ENCODE data around the gene ZNRF1.
"Not testable (repeated sequence)": the region's sequence is repeated elsewhere in the genome, so short reads cannot be mapped to it uniquely, and the experiment has no call there.

ZNRF1 gene

DNA sequence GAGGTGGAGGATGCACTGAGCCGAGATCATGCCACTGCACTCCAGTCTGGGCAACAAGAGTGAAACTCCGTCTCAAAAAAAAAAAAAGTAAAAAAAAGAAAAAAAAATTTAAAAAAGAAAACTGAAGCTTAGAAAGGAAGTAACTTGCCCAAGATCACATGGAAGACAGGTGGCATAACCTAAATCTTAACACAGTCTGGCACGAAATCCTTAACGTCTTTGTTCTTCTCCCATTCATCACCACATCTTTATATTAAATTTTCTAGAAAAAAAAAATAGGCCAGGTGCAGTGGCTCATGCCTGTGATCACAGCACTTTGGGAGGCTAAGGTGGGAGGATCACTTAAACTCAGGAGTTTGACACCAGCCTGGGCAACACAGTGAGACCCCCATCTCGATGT, 23.2 kb upstream of the ZNRF1 start:
- no peak for FAIRE-seq
- TF ChIP-seq, protein P1, sequence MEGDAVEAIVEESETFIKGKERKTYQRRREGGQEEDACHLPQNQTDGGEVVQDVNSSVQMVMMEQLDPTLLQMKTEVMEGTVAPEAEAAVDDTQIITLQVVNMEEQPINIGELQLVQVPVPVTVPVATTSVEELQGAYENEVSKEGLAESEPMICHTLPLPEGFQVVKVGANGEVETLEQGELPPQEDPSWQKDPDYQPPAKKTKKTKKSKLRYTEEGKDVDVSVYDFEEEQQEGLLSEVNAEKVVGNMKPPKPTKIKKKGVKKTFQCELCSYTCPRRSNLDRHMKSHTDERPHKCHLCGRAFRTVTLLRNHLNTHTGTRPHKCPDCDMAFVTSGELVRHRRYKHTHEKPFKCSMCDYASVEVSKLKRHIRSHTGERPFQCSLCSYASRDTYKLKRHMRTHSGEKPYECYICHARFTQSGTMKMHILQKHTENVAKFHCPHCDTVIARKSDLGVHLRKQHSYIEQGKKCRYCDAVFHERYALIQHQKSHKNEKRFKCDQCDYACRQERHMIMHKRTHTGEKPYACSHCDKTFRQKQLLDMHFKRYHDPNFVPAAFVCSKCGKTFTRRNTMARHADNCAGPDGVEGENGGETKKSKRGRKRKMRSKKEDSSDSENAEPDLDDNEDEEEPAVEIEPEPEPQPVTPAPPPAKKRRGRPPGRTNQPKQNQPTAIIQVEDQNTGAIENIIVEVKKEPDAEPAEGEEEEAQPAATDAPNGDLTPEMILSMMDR (IDR thresholded peaks at IDR 0.05; ENCODE audit: insufficient read depth, missing control alignments), result no peak
- DNase-seq (ENCODE audit: insufficient read length, low spot score), result no peak

DNA sequence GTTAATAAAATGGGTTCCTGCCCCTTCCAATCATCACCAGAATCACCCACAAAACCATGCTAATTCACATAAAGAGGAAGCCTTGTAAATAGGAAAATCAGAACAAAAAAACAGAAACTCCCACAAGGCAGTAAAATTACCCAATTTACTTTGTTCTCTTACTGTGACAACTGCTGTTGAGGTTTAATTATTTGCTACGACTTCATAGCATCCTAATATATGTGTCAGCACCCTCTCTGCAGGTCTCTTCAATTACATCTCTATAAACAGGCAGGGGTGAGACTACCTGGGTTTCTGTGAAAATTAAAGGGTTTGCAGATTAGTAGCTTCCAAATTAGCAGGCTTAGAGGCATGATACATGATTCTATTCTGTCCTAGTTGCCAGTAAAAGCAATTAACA, 16.6 kb upstream of the ZNRF1 start:
- TF ChIP-seq, protein P1 (IDR thresholded peaks at IDR 0.05; ENCODE audit: insufficient read depth, missing control alignments), result no peak
- DNase-seq (ENCODE audit: insufficient read length, low spot score), result no peak
- no peak for FAIRE-seq

DNA sequence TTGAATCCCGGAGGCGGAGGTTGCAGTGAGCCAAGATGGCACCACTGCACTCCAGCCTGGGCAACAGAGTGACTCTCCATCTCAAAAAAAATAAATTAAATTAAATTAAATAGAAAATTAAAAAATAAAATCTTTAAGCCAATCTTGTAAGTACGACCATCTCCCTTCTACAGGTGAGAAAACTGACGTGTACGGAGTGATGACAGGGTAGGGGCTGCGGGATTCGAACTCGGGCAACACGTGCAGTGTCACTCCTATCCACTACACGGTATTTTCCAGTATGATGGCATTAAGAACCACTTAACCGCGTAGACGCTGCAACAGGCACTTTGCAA, 14.7 kb upstream of the ZNRF1 start:
- FAIRE-seq (no peak), DNase-seq (ENCODE audit: insufficient read length, low spot score) (no peak)
- TF ChIP-seq, protein P1 (IDR thresholded peaks at IDR 0.05; ENCODE audit: insufficient read depth, missing control alignments), result no peak

DNA sequence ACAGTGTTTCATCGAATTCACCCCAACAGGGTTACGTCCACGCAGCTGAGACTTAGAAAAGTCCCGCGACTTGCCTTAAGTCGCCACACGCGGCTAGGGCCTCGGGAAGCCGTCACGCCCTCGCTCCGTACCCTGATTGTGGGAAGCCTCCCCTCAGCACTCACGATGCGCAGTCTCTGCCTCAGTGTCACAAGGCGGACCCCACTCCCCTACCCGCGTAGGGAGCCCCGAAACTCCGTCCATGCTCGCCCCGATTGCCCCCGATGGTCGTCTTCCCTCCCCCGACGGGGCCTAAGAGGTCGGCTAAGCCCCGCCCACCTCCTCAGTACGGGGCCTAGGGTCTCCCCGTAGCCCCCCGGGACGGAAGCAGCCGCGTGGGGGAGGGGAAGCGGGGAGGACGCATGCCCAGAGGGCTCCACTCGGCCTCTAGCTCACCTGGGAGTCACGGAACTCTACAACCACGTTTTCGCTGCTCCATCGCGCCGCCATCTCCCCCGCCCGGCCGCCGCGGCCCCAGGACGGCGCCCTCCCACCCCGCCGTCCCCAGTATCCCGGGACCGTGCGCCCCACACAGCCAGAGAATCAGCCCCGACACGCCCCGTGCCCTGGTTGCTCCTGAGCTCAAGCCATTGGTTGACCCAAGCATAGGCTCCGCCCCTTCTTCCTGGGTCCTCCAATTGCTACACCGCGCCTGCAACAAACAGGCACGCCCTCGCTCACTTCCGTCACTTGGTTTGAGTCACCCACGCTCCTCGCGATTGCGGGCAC, 14.1 kb upstream of the ZNRF1 start, which contains the start of gene WDR59:
WDR59 (minus strand) TSS at position 595 of the 768 bp plus-strand sequence; CDS start at position 489, 106 bp downstream.
- TF ChIP-seq, protein P1 (IDR thresholded peaks at IDR 0.05; ENCODE audit: insufficient read depth, missing control alignments), result no peak
- DNase-seq (ENCODE audit: insufficient read length, low spot score), result peak; percentile 56
- no peak for FAIRE-seq

DNA sequence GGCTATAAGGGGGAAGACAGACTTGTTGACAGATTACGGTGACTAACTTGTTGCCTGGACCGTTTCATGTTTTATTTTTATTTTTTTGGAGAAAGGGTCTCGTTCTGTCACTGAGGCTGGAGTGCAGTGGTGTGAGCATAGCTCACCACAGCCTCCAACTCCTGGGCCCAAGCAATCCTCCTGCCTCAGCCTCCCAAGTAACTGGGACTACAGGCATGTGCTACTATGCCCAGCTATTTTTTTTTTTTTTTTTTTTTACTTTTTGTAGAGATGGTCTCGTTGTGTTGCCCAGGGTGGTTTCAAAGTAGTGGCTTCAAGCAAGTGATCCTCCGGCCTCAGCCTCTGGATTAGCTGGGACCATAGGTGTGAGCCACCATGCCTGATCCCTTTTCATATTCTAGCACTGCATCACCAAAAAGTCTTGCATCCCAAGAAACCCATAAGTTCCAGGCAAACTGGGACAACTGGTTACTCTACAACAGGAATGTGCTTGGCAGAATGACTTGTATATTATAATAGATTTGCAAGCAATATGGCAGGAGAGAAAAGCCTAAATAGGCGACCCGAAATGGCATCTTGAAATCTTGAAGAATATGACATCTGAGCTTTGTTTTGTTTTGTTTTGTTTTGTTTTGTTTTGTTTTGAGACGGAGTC, 11.7 kb upstream of the ZNRF1 start:
- DNase-seq (ENCODE audit: insufficient read length, low spot score) (no peak), FAIRE-seq (no peak)
- TF ChIP-seq, protein P1 (IDR thresholded peaks at IDR 0.05; ENCODE audit: insufficient read depth, missing control alignments), result no peak

DNA sequence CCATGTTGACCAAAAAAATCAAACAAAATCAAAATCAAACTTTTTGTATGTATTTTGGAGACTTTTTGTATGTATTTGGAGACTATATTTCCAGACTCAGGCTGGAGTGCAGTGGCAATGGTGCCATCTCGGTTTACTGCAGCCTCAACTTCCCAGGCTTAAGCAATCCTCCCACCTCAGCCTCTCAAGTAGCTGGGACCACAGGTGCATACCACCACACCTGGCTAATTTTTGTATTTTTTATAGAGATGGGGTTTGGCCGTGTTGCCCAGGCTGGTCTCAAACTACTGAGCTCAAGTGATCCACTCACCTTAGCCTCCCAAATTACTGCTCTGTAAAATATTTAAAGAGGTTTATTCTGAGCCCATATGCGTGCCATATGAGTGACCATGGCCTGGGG, 9.0 kb upstream of the ZNRF1 start:
- not testable (repeated sequence) for DNase-seq (ENCODE audit: insufficient read length, low spot score); FAIRE-seq

DNA sequence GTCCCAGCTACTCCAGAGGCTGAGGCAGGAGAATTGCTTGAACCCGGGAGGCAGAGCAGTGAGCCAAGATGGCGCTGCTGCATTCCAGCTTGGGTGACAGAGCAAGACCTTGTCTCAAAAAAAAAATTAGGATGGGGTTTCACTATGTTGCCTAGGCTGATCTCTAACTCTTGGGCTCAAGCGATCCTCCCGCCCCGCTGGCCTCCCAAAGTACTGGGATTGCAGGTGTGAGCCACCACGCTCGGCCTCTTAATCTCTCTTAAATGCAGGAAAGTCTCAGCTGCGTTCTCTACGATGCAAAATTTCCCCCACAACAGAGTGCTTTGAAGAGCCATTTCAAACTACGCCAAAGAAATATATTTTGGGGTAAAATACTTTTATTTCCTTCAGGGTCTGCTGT, 8.0 kb upstream of the ZNRF1 start:
- TF ChIP-seq, protein P1 (IDR thresholded peaks at IDR 0.05; ENCODE audit: insufficient read depth, missing control alignments), result no peak
- no peak for FAIRE-seq
- no peak for DNase-seq (ENCODE audit: insufficient read length, low spot score)
